ENCODE results near the gene FAAH.
A peak's percentile ranks its signal among the peaks of the same experiment; 100 is the strongest.
"Not testable (repeated sequence)": the region's sequence is repeated elsewhere in the genome, so short reads cannot be mapped to it uniquely, and the experiment has no call there.

Gene FAAH

DNA sequence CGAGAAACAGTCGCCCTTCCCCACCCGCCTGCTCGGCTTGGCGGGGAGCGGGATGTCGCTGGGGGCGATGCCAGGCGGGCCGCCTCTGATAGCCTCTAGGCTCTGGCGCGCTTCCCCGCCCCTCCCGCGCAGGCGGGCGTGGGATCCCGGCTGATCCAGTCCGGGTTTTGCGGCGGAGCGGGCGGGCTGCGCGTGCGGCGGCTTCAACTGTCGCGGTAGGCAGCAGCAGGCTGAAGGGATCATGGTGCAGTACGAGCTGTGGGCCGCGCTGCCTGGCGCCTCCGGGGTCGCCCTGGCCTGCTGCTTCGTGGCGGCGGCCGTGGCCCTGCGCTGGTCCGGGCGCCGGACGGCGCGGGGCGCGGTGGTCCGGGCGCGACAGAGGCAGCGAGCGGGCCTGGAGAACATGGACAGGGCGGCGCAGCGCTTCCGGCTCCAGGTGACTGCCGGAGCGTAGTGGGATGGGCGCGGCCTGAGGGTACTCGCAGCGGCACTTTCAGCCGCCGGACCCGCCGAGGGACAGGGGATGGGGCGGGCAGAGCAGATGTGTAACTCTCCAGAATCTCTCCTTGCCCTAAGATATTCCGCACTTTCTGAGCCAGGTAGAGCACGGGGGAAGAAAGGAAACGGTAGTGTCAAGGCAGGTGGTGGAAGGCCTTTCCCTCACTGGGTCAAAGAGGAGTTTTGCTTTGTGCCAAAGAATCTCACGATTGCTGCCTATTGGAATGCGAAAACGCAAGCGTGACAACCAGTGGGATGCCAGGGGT lies at the start of gene FAAH:
Gene FAAH (plus strand): TSS at position 210 of the 764 bp plus-strand sequence. CDS start 32 bp downstream, at position 242.
- DNase-seq: peak; percentile 56

DNA sequence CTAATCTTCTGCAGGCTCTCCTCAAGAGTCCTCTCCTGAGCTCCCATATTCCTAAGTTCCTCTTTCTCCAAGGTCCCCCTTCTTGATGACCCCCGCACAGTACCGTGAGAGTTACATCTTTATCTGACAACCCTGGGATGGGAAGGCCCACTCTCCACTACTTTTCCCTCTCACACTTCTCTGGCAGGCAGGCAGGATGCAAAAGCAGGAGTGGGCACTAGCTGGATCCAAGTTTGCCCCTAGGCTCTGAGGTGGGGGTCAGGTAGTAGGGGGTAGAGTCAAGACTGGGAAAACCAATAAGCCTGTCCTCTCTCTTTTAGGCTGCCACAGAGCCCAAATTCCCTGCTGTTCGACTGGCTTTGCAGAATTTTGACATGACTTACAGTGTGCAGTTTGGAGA lies 49.6 kb upstream of the FAAH start:
- DNase-seq: no peak

DNA sequence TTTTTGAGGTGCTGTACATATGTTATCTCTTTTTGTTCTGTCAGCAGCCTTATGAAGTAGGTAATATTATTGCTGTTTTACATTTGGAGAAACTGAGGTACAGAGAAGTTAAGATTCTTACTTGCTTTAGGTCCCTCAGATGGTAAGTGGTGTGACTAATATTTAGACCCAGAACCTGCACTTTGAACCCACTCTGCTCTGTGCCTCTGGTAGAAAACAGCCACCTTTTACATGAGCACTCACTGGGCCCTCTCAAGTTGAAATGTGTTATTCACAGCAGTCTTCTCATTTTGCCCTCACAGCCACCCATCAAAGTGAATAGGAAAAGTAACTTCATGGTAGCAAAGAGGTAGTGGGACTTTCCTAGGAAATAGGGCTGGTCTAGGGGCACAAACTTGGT lies 48.8 kb upstream of the FAAH start:
- DNase-seq: no peak

DNA sequence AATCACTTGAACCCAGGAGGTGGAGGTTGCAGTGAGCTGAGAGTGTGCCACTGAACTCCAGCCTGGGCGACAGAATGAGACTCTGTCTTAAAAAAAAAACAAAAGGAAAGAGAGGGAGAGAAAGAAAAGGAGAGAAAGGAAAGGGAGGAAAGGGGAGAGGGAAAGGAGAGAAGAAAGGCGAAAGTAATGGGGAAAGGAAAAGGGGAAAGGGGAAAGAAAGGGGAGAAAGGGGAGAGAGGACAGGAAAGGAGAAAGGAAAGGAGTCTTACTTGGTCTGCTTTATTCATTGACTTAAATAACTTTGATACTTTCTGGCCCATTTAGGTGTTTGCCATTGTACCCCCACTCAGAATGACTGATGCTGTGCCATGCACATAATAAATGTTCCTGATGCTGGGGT lies 41.8 kb upstream of the FAAH start:
- DNase-seq: no peak

DNA sequence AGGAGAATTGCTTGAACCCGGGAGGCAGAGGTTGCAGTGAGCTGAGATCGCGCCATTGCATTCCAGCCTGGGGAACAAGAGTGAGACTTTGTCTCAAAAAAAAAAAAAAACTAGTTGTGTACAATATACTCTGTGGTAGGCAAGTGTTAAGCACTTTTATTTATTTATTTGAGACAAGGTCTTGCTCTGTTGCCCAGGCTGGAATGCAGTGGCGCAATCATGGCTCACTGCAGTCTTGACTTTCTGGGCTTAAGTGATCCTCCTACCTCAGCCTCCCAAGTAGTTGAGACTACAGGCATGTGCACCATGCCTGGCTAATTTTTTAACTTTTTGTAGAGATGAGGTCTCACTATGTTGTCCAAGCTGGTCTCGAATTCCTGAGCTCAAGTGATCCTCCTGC lies 38.2 kb upstream of the FAAH start:
- not testable (repeated sequence) for DNase-seq

DNA sequence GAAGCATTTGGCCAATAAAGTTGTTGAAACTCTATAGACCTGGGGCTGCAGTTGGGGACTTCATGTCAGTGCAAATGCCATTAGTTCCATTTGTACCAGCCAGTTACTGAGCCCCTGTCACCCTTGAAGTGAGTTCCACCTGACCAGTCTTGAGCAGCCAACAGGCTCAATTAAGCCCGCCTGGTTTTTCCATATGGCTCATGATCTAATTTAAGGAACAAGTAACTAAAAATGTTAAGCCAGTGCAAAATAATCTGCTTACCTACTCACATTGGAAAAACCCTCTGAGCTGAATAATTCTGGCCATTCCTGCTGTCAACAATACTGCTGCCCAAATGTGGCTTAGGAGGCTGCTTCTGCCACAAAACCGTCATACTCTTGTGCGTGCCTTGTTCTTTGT lies 32.0 kb upstream of the FAAH start:
- DNase-seq: no peak

DNA sequence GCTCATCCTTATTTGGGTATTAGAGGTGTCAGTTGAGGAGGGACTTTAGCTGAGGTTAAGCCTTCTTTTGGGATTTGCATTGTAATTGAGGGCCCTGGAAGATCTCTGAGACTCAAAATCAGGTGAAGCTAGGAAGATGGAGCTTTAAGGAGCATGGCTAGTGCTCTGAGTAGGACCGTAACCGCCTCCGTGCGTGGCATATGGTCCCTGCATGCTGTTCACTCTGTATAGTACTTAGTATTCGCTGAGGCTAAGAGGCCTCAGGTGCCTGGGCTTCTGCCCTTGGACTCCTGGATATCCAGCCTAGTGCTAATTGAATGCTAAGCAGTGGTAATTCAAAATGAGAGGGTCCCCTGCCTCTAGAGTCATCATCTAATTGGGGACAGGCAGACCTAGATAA lies 31.0 kb upstream of the FAAH start:
- DNase-seq: no peak

DNA sequence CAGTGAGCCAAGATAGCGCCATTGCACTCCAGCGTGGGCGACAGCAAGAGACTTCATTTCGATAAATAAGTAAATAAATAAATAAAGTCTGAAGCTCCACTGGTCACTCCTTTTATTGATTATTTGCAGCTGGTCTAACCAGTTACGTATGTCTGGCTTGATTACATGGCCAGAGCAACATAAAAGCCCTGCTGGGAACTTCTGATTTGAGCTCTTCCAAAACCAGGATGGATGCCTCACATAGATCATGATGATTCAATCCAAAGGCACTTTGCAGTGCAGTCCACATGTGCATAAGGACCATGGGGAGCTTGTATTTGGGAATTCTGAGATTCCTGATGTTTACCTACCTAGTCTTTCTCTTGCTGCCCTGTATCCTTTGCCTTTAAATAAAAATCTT lies 29.5 kb upstream of the FAAH start:
- no peak for DNase-seq

DNA sequence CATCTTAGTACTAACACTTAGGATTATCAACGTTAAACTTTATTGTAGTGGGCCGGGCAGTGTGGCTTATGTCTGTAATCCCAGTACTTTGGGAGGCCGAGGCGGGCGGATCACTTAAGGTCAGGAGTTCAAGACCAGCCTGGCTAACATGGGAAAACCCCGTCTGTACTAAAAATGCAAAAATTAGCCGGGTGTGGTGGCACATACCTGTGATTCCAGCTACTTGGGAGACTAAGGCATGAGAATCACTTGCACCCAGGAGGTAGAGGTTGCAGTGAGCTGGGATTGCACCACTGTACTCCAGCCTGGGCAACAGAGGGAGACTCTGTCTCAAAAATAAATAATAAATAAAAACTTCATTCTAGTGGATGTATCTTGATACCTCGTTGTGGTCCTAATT lies 28.3 kb upstream of the FAAH start:
- DNase-seq: not testable (repeated sequence)

DNA sequence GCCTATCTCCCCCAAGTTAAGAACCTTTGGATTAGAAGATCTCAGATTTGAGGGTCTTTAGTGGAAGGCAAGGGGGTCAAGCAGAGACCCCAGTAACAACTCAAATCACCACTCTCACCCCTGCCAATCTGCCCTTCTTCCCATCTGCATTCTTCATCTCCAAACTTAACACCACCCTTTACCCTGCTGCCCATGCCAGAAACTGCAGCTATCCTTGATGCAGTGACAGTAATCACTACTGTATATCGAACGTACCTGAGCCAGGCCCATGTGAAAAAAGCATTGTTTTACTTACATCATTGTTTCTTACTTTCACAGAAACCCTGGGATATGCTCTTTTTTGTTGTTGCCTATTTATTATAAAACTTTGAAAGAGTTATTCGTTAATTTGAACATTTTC lies 27.0 kb upstream of the FAAH start:
- DNase-seq: no peak

DNA sequence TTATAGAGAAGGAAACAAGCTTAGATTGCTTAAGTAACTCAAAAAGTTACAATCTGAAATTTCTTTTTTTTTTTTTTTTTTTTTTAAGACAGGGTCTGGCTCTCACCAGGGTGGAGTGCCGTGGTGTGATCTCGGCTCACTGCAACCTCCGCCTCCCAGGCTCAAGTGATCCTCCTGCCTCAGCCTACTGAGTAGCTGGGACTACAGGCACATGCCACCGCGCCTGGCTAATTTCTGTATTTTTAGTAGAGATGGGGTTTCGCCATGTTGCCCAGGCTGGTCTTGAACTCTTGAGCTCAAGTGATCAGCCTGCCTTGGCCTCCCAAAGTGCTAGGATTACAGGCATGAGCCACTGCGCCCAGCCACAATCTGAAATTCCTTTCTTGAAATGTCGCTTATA lies 26.4 kb upstream of the FAAH start:
- DNase-seq: not testable (repeated sequence)

DNA sequence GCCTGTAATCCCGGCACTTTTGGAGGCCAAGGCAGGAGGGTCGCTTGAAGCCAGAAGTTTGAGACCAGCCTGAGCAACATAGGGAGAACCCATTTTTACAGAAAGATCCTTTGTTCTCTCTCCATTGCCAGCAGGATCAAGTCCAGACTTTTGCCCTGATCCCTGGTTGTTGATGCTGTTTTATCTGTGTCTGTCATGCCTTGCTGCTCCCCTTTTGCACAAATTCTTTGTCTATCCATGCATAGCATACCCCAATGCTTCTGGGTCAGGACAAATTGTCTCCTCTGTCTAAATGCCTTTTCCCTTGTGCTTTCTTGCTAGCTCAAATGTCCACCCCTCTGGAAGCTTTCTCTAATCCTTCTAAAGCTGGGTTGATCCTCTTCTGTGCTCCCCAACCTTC lies 25.3 kb upstream of the FAAH start:
- DNase-seq: no peak

DNA sequence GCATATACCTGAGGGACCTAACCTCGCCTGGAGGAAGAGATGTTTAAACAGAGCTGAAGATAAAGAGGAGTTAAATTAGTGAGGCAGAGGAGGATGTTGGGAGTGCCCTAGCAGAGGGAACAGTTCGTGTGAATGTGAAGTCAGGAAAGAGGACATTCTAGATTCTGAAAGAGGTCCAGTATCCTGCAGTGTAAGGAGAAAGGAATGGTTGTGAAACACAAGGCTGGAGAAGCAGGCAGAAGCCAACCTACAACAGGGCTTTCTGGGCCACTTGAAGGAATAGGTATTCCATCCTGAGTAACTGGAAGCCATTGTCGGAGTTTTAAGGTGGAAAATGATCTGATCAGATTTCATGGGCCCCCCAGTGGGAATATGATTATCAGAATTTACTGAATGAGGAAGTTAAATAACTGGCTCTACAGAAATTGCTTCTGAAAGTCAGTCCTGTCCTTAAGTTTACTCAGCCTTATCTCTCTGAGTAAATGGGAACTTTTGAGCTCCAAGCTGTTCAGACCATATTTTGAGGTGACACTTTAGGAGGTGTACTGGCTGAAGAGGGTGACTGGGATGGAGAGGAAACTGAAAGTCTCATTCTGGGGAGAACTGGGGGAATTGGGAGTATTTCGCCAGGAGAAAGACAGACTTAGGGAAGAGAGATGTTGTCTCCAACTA lies 24.4 kb upstream of the FAAH start:
- no peak for DNase-seq

DNA sequence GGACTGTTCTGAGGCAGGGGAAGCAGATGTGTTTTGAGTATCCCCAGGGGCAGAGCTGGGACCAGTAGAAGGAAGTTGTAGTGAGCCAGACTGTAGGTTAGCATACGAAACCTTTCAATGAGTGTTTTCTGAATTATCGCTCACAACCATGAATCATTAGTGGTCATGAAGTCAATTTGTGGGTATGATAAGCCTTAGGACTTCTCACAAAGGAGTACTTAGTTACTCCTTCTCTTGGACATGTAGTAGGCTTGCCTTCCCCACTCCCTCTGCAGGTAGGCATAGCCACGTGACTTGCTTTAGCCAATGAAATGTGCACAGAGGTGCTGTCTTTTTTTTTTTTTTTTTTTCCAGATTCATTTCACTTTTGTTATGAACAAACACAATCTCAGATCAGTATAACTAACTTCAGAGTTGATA lies 23.9 kb upstream of the FAAH start:
- no peak for DNase-seq

DNA sequence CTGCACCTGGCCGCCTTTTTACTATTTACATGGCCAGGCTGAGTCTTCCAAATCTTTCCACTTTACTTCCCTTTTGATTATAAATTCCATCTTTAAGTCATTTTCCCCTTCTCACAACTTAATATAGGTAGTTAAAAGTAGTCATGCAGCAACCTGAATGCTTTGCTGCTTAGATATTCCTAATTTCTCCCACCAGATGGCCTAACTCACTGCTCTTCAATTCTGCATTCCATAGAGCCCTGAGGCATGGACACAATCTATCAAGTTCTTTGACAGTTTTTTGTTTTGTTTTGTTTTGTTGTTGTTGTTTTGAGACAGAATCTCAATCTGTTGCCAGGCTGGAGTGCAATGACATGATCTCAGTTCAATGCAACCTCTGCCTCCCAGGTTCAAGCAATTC lies 21.7 kb upstream of the FAAH start:
- no peak for DNase-seq

DNA sequence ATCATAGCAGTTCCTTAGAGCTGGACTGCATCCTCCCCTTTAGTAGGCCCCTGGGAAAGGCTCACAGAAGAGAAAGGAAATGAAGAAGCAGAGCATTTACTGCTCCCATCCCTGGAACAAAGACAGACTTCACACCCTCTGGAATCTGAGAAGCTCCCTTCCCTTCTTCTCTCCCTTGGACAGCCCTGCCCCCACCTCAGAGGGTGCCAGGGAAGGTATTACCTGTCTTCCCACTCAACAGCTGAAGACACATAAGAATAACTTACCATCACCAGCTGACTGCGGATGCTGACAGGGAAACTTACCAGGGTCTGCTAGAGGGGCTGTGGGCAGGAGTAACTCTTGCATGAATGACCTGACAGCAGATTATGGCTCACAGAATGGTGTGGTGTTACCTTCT lies 14.1 kb upstream of the FAAH start:
- DNase-seq: no peak

DNA sequence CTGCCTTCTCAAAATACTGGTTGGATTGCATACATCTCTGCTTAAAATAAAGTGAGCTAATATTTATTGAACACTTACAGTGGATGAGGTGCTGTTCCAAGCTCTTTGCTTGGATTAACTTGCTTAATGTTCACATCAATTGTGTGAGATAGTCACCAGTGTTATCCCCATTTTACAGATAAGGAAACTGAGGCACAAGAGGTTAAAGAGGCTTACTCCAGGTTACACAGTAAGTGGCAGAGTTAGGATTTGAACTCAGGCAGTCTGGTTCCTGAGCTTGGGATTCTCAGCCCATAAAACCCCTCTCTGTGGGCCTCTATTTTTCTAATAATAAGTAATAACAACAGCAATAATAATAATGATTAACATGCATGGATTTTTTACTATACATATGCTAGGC lies 13.6 kb upstream of the FAAH start:
- no peak for DNase-seq

DNA sequence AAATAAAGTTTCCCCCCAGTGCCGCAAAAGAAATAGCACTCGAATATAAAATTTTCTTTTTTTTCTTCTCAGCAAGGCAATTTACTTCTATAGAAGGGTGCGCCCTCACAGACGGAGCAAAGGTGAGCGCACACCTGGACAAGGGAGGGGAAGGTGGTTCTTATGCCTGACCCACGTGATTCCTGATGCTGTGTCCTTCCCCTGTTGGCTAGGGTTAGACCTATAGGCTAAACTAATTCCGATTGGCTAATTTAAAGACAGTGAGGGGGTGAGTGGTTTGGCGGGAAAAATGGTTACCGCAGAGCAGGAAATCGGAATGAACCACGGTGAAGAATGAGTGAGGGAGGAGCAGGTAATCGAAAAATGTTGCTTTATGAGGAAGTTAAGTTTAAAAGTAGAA lies 607 bp upstream of the FAAH start:
- no peak for DNase-seq

DNA sequence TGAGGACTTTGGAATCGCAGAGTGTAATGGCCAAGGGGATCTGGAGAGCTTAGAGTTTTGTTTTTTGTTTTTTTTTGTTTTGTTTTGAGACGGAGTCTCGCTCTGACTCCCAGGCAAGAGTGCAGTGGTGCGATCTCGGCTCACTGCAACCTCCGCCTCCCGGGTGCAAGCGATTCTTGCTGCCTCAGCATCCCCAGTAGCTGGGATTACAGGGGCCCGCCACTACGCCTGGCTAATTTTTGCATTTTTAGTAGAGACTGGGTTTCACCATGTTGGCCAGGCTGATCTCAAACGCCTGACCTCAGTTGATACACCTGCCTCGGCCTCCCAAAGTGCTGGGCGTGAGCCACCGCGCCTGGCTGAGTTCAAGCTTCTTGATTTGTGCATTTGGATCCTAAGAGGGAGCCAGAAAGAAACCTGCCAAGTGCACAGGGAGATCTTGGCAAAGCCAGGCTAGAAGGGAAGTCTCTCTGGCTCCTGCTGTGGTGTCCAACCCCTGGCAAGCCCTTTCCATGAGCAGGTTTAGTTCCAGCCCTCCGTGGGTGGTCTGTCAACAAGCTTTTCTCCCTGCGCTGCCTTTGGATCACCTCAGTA lies 852 bp downstream of the FAAH start:
- DNase-seq: no peak

DNA sequence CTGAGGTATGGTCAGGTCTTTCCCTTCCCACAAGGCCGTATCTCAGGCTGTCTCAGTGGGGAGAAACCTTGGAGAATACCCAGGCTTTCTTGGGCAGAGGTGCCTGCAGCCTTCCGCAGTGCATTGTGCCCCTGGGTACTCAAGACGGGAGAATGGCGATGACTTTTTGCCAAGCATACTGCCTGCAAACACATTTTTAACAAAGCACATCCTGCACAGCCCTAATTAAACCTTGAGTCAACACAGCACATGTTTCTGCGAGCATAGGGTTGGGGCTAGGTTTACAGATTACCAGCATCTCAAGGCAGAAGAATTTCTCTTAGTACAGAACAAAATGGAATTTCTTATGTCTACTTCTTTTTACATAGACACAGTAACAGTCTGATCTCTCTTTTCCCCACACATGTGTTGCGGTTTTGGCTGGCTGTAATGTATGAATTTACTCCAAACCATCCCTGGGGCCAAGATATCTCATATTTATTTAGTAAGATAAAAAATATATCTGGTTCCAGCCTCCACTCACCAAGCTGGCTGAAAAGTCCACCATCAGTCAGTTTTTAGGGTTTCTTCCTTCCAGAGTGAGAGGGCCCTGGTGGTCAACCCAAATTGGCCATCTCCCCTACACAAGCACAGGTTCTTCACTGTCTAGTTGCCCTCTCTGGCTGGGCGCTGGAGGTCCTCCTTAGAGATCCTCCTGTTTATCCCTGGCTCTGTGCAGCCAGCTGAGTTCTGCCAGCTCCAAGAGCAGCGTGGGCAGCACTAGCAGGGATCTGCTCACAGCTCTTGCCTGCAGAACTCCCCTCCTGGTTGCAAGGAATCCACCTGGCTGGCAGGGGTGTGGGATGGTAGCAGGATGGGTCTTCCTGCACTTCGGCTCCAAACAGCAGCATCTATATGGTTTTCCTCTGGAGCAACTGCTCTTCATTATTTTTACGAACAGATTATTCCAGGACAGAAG lies 2.6 kb downstream of the FAAH start:
- DNase-seq: no peak

DNA sequence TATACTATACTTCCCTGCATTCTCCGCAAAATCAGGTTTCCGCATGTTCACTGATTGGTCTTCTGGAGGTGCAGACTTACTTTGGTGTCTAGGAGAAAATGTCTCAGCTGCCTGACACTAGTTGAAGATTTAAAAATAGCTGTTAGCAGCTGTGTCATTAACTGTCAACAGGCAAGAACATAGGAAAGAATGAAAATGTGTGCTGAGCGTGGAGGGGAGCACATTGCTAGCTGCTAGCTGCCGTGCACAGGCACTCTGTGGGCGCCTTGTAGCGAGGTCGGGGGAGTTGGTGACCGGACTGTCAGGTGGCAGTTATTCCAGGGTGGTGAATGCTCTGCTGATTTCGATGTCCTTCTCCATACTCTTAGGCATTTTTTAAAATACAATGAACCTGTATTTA lies 5.2 kb downstream of the FAAH start:
- no peak for DNase-seq

DNA sequence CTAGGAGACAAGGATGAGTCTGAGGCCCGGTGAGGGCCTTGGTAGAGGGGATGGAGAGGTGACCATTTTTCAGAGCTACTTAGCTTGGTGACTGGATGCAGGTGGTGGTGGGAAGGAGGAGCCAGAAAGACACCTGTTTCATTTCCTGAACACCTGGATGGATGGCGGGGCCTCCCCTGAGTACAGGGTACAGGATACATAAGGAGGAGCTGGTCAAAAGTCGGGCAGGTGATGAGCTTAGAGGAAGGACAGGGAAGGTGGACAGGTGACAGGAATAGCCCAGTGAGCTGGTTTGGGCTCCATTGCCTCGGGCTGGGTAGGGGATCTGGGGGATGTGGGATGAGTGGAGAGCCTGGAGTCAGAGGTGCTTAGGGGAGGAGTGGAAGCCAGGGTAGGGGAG lies 6.3 kb downstream of the FAAH start:
- no peak for DNase-seq
